PC-9 (cell line): ENCODE measurements around the gene PNMA8B.

ENCODE experiments used
- CTCF ChIP-seq: fragments of 200-600 bp; sonication (generic); conservative IDR thresholded peaks from 2 replicates; pipeline ENCODE4 v1.6.1; 2017; ENCODE audit warnings: mixed run types, antibody characterized with exemption, mild to moderate bottlenecking, moderate library complexity
- EZH2 ChIP-seq: fragments of 200-600 bp; sonication (generic); IDR thresholded peaks from 2 replicates; pipeline ENCODE4 v1.8.0; 2017; ENCODE audit warnings: antibody characterized with exemption, low read depth

- TF ChIP-seq CTCF (no peak), EZH2 (no peak)
Measured at GRCh38 chr19:46469541-46470185, 26.0 kb downstream of the PNMA8B start.
